HG03196 (cell line): Measurements from ENCODE around the gene CHN1.

Experiments
- ATAC-seq: cut with Tn5 transposase; IDR thresholded peaks from one replicate; pipeline ENCODE4 v1.9.1; 2021; ENCODE audit not compliant: unreplicated experiment

The CHN1 gene

GRCh38 chr2:174974131-174974530 lies 31.1 kb downstream of the CHN1 start:
- ATAC-seq: no peak

- no peak for ATAC-seq
These were observed 32.3 kb downstream of the CHN1 start for GRCh38 chr2:174972924-174973323.

DNA sequence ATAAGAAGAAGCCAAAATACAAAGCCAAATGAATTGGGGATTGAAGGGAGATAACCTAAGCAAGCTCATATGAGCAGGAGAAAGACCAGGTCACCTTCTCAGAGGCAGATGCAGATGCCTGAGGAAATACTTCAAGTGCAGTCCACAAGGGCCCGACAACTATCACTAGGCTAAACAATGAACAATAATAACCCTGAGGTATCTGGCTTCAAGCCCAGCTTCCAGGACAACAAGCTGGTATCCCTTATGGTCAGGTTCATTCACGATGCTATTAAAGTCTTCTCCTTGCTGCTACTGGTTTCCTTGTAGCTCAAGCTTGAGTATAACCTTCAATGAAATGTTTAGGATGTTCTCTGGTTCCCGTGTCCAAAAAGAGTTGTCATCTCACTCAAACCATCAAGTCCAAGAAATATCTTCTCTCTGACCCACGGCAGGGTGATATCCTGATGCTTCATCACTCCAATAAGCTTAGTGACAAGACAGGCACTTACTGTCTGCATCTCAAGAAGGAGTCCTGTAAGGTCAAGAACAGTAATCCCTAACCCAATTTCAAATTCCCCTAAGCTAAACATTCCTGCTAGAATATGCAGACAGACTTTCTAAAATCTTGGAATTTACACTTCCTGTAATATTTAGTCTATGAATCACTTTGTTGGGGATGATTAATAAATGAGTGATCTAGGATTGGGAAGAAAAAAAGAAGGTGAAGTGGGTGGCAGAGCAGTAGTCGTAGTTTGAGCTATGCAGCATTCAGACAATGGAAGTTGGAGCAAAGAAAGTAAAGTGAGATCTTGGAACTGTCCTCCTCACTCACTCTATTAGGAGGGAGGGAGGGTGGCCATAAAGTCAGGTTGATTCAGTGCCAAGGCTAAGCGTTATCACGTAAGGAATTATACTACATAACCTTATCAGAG lies 33.1 kb downstream of the CHN1 start:
- ATAC-seq: no peak

DNA sequence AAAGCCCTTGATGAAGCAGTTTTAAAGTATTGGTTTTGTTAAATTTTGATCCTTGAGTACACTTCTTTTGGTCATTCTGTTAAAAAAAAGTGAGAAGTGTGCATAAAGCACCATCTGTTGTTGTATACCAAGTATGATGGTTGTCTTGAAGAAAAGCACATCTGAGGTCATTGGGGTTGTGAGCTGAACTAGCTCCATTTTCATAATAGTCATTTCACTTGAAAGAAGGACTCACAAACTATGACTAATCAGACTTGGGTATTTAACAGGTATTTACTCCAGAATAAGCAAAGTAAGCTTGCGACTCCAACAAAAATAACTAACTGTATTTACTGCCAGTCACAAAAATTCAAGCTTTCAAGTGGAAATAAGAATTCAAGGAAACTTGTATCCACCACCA lies 35.1 kb downstream of the CHN1 start:
- ATAC-seq: no peak

DNA sequence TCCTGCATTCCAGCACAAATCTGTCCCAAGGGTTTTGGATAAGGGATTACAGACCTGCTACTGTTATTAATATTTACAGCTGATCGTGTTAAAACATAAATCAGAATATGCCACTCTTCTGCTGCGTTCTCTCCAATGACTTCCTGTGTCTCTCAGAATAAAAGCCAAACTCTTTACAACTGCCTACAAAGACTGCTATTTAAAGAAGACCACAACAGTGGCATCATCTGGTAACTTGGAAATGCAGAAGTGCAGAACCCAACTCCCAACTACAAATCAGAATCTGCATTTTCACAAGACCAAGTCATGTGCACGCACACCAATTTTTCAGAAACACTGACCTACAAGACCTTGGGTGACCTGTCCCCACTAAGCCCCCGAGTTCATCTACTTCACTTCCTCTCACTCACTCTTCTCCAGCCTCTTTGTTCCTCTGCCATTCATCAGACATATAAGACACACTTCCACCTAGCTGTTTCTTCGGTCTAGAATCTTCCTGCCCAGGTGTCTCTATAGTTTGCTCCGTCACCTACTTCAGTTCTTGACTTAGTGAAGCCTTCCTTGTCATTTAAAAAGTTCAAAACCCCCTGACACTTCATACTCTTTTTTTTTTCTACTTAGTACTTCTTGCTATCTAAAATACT lies 36.0 kb downstream of the CHN1 start:
- ATAC-seq: no peak

GRCh38 chr2:174967691-174968260 lies 37.4 kb downstream of the CHN1 start:
- no peak for ATAC-seq

DNA sequence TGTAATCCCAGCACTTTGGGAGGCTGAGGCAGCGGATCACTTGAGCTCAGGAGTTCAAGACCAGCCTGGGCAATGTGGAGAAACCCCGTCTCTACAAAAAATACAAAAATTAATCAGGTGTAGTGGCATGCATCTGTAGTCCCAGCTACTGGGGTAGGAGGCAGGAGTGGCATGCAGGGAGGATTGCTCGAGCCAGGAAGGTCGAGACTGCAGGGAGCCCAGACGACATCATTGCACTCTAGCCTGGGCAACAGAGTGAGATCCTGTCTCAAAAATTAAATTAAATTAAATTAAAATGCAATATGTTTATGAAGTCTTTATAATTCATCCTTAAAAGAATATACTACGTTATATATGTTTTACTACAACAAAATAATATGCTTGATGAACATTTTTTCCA lies 38.1 kb downstream of the CHN1 start:
- no peak for ATAC-seq

GRCh38 chr2:174965992-174966744 lies 39.0 kb downstream of the CHN1 start:
- ATAC-seq: no peak

GRCh38 chr2:174965551-174965950 lies 39.6 kb downstream of the CHN1 start:
- no peak for ATAC-seq

GRCh38 chr2:174964404-174964803 lies 40.8 kb downstream of the CHN1 start:
- no peak for ATAC-seq

DNA sequence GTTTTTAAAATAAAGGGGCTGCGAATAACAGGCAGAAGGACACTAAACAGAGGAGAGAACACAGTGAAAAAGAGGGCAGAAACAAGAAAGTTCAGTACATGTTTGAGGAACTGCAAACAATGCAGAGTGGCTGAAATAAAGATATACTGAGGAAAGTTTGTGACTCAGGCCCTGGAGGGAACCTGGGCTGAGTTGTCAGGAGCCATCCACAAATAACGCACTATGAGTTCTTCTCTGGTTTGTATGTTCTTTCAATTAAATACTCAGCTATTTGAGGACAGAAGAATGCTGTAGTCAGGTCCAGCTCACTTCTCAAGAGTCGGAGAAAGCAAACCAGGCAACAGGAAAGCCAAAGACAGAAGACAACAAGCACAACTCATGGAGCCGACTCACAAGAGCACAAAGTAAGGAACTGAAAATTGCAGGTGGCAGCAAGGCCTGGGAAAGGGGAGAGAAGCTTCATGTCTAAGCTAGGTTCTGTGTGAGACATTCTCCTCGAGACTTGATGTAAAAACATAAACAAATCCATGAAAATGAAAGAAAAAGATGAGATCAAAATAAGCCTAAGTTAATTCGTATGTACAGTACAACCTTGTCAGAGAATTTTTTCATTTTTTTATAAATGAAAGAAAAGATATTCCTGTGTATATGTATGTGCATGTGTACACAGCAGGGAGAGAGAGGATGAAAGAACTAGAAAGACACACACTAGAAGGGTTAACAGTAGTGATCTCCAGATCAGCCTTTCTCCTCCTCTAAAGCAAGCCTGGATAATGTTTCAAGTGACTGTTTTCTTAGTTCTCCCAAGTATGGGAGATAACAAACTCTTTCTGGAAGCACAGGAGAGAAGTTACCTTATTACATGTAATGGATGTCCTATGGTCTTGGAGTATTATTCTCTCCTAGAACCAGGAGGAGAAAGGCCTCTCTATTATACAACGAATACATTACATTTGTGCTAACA lies 41.5 kb downstream of the CHN1 start:
- no peak for ATAC-seq

DNA sequence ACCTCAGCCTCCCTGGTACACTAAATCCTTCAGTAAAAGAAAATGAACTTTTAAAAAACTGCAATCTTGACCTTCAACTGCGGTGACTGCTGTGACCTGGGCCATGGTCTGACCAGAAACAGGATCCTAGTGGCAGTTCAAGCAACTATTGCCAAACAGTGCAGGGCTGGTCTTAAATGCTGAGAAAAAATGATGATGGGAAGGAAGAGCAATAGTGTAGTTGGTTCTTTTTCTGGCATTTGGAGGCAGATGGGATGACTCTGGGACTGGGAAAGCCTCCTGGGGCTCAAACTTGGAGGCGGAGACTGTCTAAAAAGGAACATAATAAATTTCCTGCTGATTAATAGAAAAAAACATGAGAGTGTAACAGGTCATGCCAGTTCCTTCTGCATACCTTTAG lies 45.4 kb downstream of the CHN1 start:
- ATAC-seq: no peak

GRCh38 chr2:174957050-174957449 lies 48.1 kb downstream of the CHN1 start:
- ATAC-seq: no peak

DNA sequence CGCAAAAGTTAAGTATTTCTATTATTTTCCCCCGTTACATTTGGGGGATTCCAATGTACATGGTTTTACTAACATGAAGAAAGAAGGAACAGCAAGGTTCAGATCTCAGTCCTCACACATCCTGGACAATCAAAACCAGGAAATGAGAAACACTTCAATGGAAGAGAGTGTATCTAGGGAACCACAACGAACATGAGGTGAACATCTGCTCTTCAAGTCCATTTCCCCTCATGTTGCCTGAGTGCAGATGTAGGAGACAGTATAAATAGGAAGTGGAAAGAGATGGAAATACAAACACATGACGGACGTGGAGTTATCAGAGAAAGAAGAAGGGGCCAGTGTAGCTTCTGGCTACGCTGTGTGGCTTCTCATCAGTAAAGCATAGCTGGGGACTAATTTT lies 52.6 kb downstream of the CHN1 start:
- ATAC-seq: no peak

GRCh38 chr2:174951745-174952144 lies 53.4 kb downstream of the CHN1 start:
- no peak for ATAC-seq

GRCh38 chr2:174949988-174950687 lies 55.0 kb downstream of the CHN1 start:
- ATAC-seq: no peak

DNA sequence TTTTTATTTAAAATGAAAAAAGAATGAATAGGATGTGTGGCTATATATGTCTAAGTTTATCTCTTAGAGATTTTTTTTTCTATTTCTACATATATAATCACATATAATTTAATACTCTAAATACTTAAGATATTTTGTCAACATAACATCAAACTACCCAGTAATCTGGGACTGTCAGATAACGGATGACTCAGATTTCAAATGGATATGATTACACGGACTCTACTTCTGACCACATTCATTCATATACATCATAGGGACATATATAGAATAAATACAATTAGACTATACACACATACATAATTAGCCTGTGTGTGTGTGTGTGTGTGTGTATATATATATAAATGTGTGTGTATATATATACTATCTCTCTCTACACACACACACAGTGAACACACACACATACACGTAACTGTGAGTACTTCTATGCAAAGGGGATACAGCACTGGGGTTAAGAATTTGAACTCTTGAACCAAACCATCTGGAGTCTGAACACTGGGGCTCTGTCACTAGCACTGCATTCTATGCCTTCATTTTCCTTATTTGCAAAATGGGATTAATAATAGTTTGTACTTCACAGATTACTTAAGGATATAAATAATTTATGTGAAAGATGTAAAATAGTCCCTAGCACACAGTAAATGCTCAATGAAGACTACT lies 59.5 kb downstream of the CHN1 start:
- ATAC-seq: no peak

- ATAC-seq: no peak
These were observed 66.1 kb downstream of the CHN1 start for GRCh38 chr2:174939046-174939445.

- no peak for ATAC-seq
These were observed 73.5 kb downstream of the CHN1 start for GRCh38 chr2:174931724-174932123.
